Motor neuron (in vitro differentiated cells): ENCODE results near the gene RETSAT. TPM values are rescaled to one million over a fixed set of nuclear protein-coding genes. Genes with fewer than 3 reads are reported as not detected.
"Not testable (repeated sequence)": the region's sequence is repeated elsewhere in the genome, so short reads cannot be mapped to it uniquely, and the experiment has no call there.

Source experiments
- ATAC-seq, 8 experiments: fragments of 200-7000 bp; cut with Tn5 transposase; replicated peaks in 6 of 8; 2 replicates each; pipeline ENCODE4 v1.8.0; 2021; ENCODE audit warnings: mild to moderate bottlenecking in 8 of 8, moderate library complexity in 8 of 8
- H3K27ac ChIP-seq, 2 donors: fragments of 250-450 bp; sonication (Bioruptor Pico); 2 replicates each; pipeline ENCODE4 v1.9.0; 2021; ENCODE audit warnings: antibody characterized with exemption in 2 of 2, mild to moderate bottlenecking in 2 of 2, moderate library complexity in 1 of 2
- H3K4me1 ChIP-seq, 2 donors: fragments of 250-450 bp; sonication (Bioruptor Pico); replicated peaks in 1 of 2; 2 replicates each; pipeline ENCODE4 v1.6.1; 2021; ENCODE audit warnings: antibody characterized with exemption in 2 of 2, mild to moderate bottlenecking in 2 of 2, moderate library complexity in 1 of 2
- H3K4me3 ChIP-seq, 5 donors: fragments of 250-450 bp; sonication (Bioruptor Pico); 2 replicates each; pipeline ENCODE4 v1.9.0; 2021; ENCODE audit warnings: antibody characterized with exemption in 5 of 5, mild to moderate bottlenecking in 5 of 5, moderate library complexity in 4 of 5
- WGBS, 10 experiments: fragments of 450-650 bp; shearing (Covaris generic); methylation state at CpG; one replicate each; pipeline ENCODE4 v1.0.0; 2022; 5-methylcytosine and 5-hydroxymethylcytosine counted together
- in situ Hi-C, 9 experiments: fragments of 400-800 bp; cut with MboI; loops; one replicate each; pipeline ENCODE4 v1.15.0; 2021; ENCODE audit warnings: low sequenced_read_pairs in 9 of 9, low pct_unique_long_range_greater_than_20kb in 2 of 9; ENCODE audit not compliant: unreplicated experiment in 9 of 9
- total RNA-seq, 8 experiments: library from RNA; unstranded; fragments of 300-600 nt; gene quantifications; 2 replicates each; pipeline versions ENCODE4 v1.2.3 to v1.2.4, GENCODE V29; 2022

Gene RETSAT
- total RNA-seq, 8 experiments from 2014 or later: 8.2 to 61.9 (median 19.1) TPM

DNA sequence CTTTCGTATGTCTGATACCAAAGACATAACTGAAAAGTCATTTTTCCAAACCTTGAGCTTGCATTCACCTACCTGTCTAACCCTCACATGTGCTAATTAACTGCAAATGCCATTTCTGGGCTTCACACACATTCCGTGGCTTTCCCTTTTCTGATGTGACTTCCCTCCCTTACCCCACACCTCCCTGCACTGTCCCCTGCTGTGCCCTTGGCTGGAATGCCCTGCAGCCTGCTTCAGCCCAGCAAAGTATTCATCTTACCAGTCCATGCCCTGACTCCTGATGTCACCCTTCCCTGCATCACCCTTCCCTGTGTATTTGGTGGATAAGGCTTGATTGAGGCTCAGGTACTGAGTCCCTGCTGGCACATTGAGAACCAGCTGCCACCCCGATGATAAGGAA lies 12.2 kb downstream of the RETSAT start:
- 66 to 100% (median 72%) methylated on average over 1 to 3 of the region's 3 CpGs; no CpG with 5 or more reads in 3 of the 10 experiments for WGBS, 10 experiments
- Histone ChIP-seq H3K27ac (no peak overlapping the region), H3K4me1 (no peaks in the 10 kb centered on the region), H3K4me3 (no peak overlapping the region)
- no peak for ATAC-seq
- in situ Hi-C loops: no loop called here

DNA sequence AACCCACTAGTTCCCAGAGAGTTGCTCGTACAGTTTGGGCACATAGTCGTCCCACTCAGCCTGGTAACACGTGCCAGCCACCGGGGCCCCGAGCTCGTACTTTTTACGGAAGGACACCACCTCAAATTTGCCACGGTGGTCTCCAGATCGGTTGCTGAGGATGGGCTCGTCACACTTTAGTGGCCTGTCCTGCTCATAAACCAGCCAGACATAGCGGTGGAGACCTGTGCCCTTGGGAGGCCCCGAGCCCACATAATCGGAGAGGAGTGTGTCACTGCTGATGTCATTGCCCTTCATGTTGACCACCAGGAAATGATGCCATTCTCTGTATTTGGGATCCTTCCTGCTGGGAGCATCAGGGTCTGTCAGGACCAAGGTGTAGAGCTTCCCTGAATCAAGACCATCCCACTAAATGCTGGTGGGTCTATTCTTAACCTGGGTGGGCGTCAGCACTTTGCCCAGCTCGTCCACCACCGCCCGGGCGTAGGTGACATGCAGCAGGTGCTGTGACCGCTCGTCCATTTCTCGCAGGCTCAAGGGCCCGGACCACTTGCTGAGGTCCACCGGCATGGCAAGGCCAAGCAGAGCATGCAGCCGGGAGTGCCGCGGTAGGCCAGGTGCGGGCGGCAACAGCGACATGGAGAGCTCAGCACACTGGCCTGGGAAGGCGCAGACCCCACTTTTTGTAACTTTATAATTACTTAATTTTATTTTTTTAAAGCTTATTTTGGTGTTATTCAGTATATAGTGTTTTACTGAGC lies 12.9 kb downstream of the RETSAT start:
- no peak overlapping the region for H3K4me3 ChIP-seq
- 76 to 100% (median 100%) methylated on average over 1 to 9 of the region's 30 CpGs; no CpG with 5 or more reads in 1 of the 10 experiments for WGBS, 10 experiments
- peak in 2 of 8 experiments; percentile 37 to 42 for ATAC-seq
- H3K27ac ChIP-seq: no peak overlapping the region
- no peaks in the 10 kb centered on the region for H3K4me1 ChIP-seq
- in situ Hi-C loops: no loop called here

DNA sequence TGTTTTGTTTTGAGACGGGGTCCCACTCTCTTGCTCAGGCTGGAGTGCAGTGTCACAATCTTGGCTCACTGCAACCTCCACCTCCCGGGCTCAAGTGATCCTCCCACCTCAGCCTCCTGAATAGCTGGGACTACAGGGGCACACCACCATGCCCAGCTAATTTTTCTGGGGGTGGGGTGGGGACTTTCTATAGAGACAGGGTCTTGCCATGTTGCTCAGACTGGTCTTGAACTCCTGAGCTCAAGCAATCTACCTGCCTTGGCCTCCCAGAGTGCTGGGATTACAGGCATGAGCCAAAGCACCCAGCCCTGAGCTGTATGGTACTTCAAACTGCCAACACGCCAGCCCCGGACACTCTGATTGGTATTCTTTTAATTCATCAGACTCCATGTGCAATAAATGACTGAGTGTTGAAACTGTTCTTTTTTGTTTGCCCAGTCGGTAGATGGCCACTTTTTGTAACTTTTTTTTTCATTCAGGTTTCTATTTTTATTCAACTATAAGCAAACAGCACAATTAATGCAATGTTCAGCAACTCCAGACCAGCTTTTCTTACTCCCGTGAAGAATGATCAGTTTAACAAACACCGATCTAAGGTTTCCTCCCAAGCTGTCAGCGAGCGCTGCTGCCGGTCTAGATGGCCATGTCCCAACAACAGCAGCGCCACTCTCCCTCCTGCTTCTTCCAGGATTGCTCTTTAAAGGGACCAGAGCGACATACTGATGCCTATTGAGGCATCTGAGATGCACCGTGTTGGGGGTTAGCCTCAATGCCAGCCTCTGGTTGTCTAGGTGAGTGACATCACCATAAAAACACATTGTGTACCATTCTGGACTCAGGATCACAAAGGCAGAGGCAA lies 14.1 kb downstream of the RETSAT start:
- no peak overlapping the region for H3K27ac ChIP-seq
- ATAC-seq: peak; percentile 43 to 80 (median 65)
- no peak overlapping the region for H3K4me3 ChIP-seq
- H3K4me1 ChIP-seq: no peaks in the 10 kb centered on the region
- in situ Hi-C loops: no loop called here
- WGBS, 10 experiments: 0 to 66% (median 38%) methylated on average over 1 to 12 of the region's 13 CpGs

DNA sequence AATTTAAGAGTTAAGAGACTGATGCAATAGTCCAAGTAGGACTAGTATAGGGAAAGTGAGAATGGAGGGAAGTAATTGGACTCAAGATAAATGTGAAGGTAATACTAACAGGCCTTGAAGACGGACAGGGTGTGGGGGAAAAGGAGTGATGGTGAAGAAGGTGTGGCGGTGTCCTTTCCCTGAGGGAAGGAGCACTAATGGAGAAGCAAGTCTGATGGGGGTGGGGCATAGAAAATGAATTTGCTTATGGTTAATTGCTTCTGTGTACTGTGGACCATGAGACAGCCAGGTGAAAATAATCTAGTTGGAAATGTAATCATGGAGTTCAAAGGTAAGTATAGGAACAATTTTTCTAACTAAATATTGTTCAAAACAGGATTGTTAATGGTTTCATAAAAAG lies 19.4 kb downstream of the RETSAT start:
- WGBS, 10 experiments: 20 to 100% (median 65%) methylated on average over 1 to 2 of the region's 2 CpGs; no CpG with 5 or more reads in 3 of the 10 experiments
- no peak for ATAC-seq
- Histone ChIP-seq H3K4me1 (no peaks in the 10 kb centered on the region), H3K4me3 (no peak overlapping the region), H3K27ac (no peak overlapping the region)
- in situ Hi-C loops: no loop called here

DNA sequence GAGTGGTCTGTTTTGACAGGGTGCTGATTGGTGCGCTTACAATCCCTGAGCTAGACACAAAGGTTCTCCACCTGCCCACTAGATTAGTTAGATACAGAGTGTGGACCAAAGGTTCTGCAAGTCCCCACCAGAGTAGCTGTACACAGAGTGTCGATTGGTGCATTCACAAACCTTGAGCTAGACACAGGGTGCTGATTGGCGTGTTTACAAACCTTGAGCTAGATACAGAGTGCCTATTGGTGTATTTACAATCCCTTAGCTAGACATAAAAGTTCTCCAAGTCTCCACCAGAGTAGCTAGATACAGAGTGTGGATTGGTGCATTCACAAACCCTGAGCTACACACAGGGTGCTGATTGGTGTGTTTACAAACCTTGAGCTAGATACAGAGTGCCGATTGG lies 20.5 kb downstream of the RETSAT start:
- not testable (repeated sequence) for ATAC-seq

DNA sequence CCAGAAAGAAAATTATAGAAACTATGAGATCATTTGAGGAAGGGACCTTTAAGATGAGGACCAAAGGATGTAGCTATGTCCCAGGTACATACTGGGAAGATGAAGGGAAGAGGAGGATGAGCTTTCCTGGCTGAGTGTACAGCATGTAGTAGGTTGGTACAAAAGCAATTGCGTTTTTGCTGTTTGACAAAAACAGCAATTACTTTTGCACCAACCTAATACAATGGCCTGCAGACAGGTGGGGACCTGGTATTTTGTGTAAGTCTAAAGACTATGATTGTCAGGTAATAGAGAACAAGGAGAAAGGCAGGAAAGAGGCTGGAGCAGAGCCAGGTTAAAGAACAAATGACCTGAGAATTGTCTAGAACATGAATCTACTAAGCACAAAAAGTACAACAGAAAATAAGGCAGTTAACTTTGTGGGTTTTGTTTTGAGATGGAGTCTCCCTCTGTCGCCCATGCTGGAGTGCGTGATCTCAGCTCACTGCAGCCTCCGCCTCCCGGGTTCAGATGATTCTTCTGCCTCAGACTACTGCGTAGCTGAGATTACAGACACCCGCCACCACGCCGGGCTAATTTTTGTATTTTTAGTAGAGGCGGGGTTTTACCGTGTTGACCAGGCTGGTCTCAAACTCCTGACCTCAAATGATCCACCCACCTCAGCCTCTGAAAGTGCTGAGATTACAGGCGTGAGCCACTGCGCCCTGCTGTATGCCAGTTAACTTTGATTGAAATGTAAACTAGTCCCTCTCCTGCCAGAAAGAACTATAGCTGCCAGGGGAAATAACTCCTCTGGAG lies 23.3 kb downstream of the RETSAT start:
- in situ Hi-C loops: no loop called here
- 67 to 100% (median 80%) methylated on average over 1 to 9 of the region's 13 CpGs; no CpG with 5 or more reads in 2 of the 10 experiments for WGBS, 10 experiments
- H3K4me3 ChIP-seq: no peak overlapping the region
- no peak for ATAC-seq
- no peak overlapping the region for H3K27ac ChIP-seq
- H3K4me1 ChIP-seq: peaks cover 6 to 9% of the 10 kb centered on the region in 2 donors

More for the DNA sequence above, 20.5 kb downstream of the RETSAT start:
- H3K27ac ChIP-seq, H3K4me3 ChIP-seq, in situ Hi-C loops, H3K4me1 ChIP-seq: not testable (repeated sequence)
- 80 to 100% (median 100%) methylated on average over 1 to 3 of the region's 4 CpGs; no CpG with 5 or more reads in 4 of the 10 experiments for WGBS, 10 experiments

DNA sequence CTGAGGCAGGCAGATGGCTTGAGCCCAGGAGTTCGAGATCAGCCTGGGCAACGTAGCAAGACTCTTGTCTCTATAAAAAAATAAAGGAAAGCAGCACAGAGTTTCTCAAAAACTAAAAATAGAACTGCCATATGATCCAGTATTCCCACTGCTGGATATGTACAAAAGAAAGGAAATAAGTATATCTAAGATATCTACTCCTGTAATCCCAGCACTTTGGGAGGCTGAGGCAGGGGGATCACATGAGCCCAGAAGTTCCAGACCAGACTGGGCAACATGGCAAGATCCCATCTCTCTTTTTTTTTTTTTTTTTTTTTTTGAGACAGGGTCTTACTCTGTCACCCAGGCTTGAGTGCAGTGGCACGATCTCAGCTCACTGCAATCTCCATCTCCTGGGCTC lies 24.6 kb downstream of the RETSAT start:
- H3K4me3 ChIP-seq, H3K27ac ChIP-seq, ATAC-seq, in situ Hi-C loops: not testable (repeated sequence)
- H3K4me1 ChIP-seq: peaks cover 18 to 22% of the 10 kb centered on the region in 2 donors
- 57 to 100% (median 87%) methylated on average over 1 to 3 of the region's 3 CpGs; no CpG with 5 or more reads in 1 of the 10 experiments for WGBS, 10 experiments

DNA sequence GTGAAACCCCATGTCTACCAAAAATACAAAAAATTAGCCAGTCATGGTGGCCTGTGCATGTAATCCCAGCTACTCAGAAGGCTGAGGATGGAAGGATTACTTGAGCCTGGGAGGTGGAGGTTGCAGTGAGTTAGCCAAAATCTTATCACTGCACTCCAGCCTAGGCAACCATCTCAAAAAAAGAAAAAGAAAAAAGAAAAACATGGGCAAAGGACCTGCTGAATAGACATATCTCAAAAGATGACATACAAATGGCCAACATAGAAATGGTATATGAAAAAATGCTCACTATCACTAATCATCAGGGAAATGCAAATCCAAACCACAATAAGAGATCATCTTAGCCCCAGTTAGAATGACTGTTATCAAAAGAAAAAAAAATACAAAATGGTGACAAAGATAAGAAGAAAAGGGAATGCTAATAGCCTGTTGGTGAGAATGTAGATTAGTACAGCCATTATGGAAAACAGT lies 25.1 kb downstream of the RETSAT start:
- no peak for ATAC-seq
- Histone ChIP-seq H3K4me1 (peaks cover 20 to 23% of the 10 kb centered on the region in 2 donors), H3K4me3 (peak overlapping the region in 1 of 5 donors; percentile 80), H3K27ac (no peak overlapping the region)
- in situ Hi-C loops: no loop called here

DNA sequence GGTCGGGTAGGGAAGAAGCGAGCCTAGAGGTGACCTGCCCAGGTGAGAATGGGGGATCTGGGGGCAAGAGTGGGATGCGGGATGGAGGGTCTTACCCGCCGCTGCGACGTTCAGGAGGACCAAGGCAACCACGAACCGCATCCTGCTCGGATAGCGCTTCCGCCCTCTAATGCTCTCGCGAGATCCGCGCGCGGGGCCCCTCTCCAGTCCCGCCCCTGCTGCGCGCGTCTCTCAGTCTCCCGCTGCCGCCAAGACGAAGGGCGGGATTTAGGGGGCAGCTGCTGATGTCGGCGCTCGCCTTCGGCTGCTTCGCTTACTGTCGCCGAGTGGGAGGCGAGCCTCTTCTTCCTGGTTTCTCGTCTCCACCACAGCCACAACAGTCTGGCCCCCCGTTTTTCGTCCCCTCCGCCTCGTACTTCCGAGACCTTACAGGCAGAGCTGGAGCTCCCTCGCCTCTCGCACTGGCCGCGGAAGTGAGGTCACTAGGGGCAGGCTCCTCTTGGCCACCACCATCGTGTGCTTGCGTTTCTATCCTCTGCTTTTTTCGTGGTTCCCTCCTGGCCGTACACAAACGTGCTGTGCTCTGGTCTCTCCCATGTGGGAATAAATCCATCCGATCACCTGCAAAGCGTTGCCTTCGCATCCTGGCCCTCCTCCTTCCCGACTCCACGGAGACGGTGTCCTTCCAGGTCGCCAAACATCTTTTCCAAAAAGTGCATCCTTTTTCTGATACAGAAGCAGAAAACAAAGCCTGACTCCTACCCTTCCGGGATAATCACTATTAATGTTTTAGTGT lies 26.3 kb downstream of the RETSAT start, which contains the start of gene TGOLN2:
Gene TGOLN2, minus strand, starts transcription at position 168 of the 796 bp plus-strand sequence. Its CDS starts 27 bp downstream, at position 141.
- peak within 1 kb of the TSS; percentile 92 to 94 for H3K27ac ChIP-seq
- H3K4me3 ChIP-seq: peak within 1 kb of the TSS; percentile 50 to 81 (median 75)
- in situ Hi-C loops: no loop called here
- ATAC-seq: peak; percentile 95 to 98 (median 98)
- WGBS, 10 experiments: 0 to 2% (median 0%) methylated on average over 1 to 12 of the region's 57 CpGs; no CpG with 5 or more reads in 3 of the 10 experiments
- peaks cover 20 to 23% of the 10 kb centered on the region in 2 donors for H3K4me1 ChIP-seq

DNA sequence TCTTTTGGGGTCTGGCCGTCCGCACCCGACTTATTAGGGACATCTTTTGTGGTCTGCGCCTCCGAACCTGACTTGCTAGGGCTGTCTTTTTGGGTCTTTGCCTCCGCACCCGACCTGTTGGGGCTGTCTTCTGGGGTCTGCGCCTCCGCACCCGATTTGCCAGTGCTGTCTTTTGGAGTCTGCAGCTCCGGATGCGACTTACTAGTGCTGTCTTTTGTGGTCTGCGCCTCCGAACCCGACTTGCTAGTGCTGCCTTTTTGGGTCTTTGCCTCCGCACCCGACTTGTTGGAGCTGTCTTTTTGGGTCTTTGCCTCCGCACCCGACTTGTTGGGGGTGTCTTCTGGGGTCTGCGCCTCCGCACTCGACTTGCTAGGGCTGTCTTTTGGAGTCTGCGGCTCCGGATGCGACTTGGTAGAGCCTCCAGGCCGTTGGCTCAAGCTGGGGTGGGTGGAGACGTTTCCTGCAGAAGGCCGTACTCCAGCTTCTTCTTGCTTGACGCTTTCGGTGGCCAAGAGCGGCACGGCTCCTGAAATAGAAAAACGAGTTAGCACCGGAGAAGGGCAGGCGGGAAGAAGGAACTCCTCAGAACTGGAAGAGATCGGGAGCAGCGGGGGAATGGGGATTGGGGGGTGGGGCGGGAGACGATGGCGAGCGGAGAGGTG lies 27.0 kb downstream of the RETSAT start:
- Histone ChIP-seq H3K4me1 (peaks cover 20 to 23% of the 10 kb centered on the region in 2 donors), H3K4me3 (peak overlapping the region; percentile 50 to 81 (median 75)), H3K27ac (peak overlapping the region; percentile 92 to 94)
- in situ Hi-C loops: no loop called here
- peak; percentile 40 to 55 (median 49) for ATAC-seq
- 0 to 3% (median 2%) methylated on average over 2 to 13 of the region's 41 CpGs; no CpG with 5 or more reads in 6 of the 10 experiments for WGBS, 10 experiments

DNA sequence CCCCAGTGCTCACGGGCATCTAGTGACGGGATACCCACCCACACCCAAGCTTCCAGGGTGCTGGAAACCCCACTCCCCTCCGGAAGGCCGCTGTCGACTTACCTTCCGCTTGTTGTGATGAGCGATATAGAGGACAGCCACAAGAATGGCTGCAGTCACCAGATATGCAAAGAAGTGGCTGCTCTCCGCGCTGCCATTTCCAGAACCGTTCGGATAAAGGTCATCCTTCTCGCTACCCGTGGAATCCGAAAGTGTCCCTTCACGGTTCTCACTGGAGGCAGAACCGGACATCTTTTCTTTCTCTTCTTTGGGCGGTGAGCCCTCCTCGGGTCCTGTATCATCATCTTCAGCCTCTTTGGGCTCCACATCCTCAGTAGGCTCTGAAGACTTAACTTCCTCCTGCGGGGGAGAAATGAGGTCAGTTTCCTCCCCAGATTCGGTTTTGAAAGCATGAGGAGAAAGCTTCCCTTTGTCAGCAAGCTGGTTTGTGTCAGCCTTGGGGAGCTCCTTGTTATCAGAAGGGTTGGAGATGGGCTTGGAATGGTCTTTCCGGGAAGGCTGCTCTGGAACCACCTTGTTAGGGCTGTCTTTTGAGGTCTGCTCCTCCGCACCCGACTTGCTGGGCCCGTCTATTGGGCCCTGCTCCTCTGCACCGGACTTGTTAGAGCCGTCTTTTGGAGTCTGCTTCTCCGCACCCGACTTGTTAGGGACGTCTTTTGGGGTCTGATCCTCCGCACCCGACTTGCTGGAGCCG lies 27.7 kb downstream of the RETSAT start:
- in situ Hi-C loops: no loop called here
- Histone ChIP-seq H3K27ac (no peak overlapping the region), H3K4me1 (peaks cover 20 to 23% of the 10 kb centered on the region in 2 donors), H3K4me3 (peak overlapping the region; percentile 50 to 81 (median 75))
- ATAC-seq: no peak
- WGBS, 10 experiments: 0 to 60% (median 10%) methylated on average over 1 to 16 of the region's 32 CpGs; no CpG with 5 or more reads in 1 of the 10 experiments
